C1 segment of cervical spinal cord (tissue), 14 donors: ENCODE results near the gene MAP3K2.

ENCODE experiments used
- DNase-seq, 14 donors: peaks; one replicate each; lab custom pipeline; 2025; lab: John Stamatoyannopoulos, UW

The MAP3K2 gene

GRCh38 chr2:127293748-127294562 is 93.8 kb downstream of the MAP3K2 start, which contains the start of gene ERCC3:
ERCC3 (minus strand) TSS chr2:127294144; CDS start chr2:127294081, 63 bp downstream.
- peak in 13 of 14 donors; percentile 27 to 80 (median 61) for DNase-seq

- no peak for DNase-seq
These were observed 94.4 kb downstream of the MAP3K2 start for GRCh38 chr2:127293386-127293747.

- no peak for DNase-seq
These were observed 99.5 kb downstream of the MAP3K2 start for GRCh38 chr2:127288274-127288673.

- no peak for DNase-seq
These were observed 104.5 kb downstream of the MAP3K2 start for GRCh38 chr2:127283275-127283674.

GRCh38 chr2:127280693-127281092 is 107.1 kb downstream of the MAP3K2 start:
- no peak for DNase-seq

- DNase-seq = no peak
These were observed 108.0 kb downstream of the MAP3K2 start for GRCh38 chr2:127279781-127280180.

GRCh38 chr2:127278959-127279358 is 108.8 kb downstream of the MAP3K2 start:
- DNase-seq = no peak

GRCh38 chr2:127277028-127277427 is 110.7 kb downstream of the MAP3K2 start:
- no peak for DNase-seq

- DNase-seq = no peak
These were observed 112.0 kb downstream of the MAP3K2 start for GRCh38 chr2:127275789-127276188.

- peak in 1 of 14 donors; percentile 26 for DNase-seq
These were observed 112.4 kb downstream of the MAP3K2 start for GRCh38 chr2:127275356-127275755.

- no peak for DNase-seq
These were observed 117.1 kb downstream of the MAP3K2 start for GRCh38 chr2:127270663-127271062.

GRCh38 chr2:127261804-127262406 is 125.9 kb downstream of the MAP3K2 start:
- no peak for DNase-seq

GRCh38 chr2:127259355-127259754 is 128.4 kb downstream of the MAP3K2 start:
- DNase-seq = no peak

- no peak for DNase-seq
These were observed 130.9 kb downstream of the MAP3K2 start for GRCh38 chr2:127256866-127257265.

GRCh38 chr2:127256381-127256780 is 131.4 kb downstream of the MAP3K2 start:
- DNase-seq = no peak

- DNase-seq = no peak
These were observed 132.1 kb downstream of the MAP3K2 start for GRCh38 chr2:127255721-127256120.

GRCh38 chr2:127255146-127255545 is 132.6 kb downstream of the MAP3K2 start:
- no peak for DNase-seq

GRCh38 chr2:127254386-127254981 is 133.3 kb downstream of the MAP3K2 start:
- no peak for DNase-seq
